Hepatocyte (in vitro differentiated cells): Measurements from ENCODE around the gene GALNT7.

Source experiments
- CTCF ChIP-seq: fragments of 200-600 bp; sonication (generic); IDR thresholded peaks from 2 replicates; pipeline ENCODE4 v1.5.1; 2016; ENCODE audit warnings: antibody characterized with exemption, mild to moderate bottlenecking; ENCODE audit not compliant: poor library complexity
- EZH2phosphoT487 ChIP-seq: fragments of 200-600 bp; sonication (generic); IDR thresholded peaks from one replicate; pipeline ENCODE4 v1.6.1; 2018; ENCODE audit warnings: antibody characterized with exemption, mild to moderate bottlenecking, low read depth, moderate library complexity; ENCODE audit not compliant: unreplicated experiment, severe bottlenecking

DNA sequence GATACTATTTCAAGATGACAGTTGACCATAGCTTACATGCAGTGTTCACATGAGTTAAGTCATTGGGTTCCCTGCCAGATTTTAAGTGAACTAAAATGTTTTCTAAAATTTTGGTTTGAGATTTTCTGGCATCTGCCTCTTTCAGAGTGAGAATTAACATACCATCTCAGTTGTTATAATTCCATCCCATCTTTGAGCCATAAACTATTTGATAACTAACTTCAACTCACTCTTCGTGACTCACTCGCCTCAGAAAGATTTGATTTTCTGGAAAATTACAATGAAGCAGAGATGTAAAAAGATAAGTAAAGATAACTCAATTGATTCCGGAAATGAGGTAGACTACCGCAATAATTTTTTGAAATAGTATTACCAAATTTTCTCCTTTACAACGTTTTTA lies 103.7 kb downstream of the GALNT7 start:
- TF ChIP-seq CTCF, result no peak
- no peak for TF ChIP-seq EZH2phosphoT487
